ENCODE measurements around the gene FXYD5.

FXYD5 gene

DNA sequence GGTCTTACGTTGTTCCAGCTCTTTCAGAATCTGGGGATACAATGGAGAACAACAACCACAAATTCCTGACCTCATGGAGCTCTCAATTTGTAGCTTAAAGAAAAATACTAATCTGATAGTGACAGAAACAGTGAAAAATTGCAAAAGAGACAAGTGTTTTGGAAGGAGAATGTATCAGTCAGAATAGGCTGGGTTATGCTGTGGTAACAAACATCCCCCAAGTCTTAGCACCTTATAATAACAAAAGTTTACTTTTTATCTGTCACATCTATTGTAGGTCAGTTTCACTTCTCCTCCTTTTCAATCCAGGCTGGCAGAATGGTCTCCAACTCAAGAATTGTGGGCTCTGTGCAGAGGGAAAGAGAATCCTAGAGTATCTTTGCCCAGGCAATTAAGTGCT, 64.5 kb downstream of the FXYD5 start:
- DNase-seq, result no peak
- in situ Hi-C loops (cut with HindIII; ENCODE audit: low pct_ligation_motif_present, low pct_unique_long_range_greater_than_20kb, low sequenced_read_pairs), result no loop called here
